ENCODE data around the gene INHA. TPM values are rescaled to one million over a fixed set of nuclear protein-coding genes. Genes with fewer than 3 reads are reported as not detected.

The INHA gene
- total RNA-seq, 1 donor from 2014 or later, result 0.17 TPM

GRCh38 chr2:219618733-219619122, 46.6 kb downstream of the INHA start:
- DNase-seq (ENCODE audit: low read depth), result no peak
- no peak overlapping the region for H3K4me3 ChIP-seq (ENCODE audit: low read depth, low read length)
- no peak for TF ChIP-seq CTCF (conservative IDR thresholded peaks at IDR 0.05; ENCODE audit: low read depth, low read length)

GRCh38 chr2:219619235-219619634, 47.1 kb downstream of the INHA start:
- no peak for DNase-seq (ENCODE audit: low read depth)
- TF ChIP-seq CTCF (conservative IDR thresholded peaks at IDR 0.05; ENCODE audit: low read depth, low read length), result peak; percentile 24
- no peak overlapping the region for H3K4me3 ChIP-seq (ENCODE audit: low read depth, low read length)

GRCh38 chr2:219620546-219620945, 48.4 kb downstream of the INHA start:
- no peak for DNase-seq (ENCODE audit: low read depth)
- no peak overlapping the region for H3K4me3 ChIP-seq (ENCODE audit: low read depth, low read length)
- no peak for TF ChIP-seq CTCF (conservative IDR thresholded peaks at IDR 0.05; ENCODE audit: low read depth, low read length)

GRCh38 chr2:219621935-219622334, 49.8 kb downstream of the INHA start:
- no peak overlapping the region for H3K4me3 ChIP-seq (ENCODE audit: low read depth, low read length)
- no peak for DNase-seq (ENCODE audit: low read depth)
- no peak for TF ChIP-seq CTCF (conservative IDR thresholded peaks at IDR 0.05; ENCODE audit: low read depth, low read length)

- TF ChIP-seq CTCF (conservative IDR thresholded peaks at IDR 0.05; ENCODE audit: low read depth, low read length), result no peak
- no peak for DNase-seq (ENCODE audit: low read depth)
- H3K4me3 ChIP-seq (ENCODE audit: low read depth, low read length), result no peak overlapping the region
Observed at GRCh38 chr2:219622472-219622871, 50.4 kb downstream of the INHA start.

GRCh38 chr2:219624565-219624964, 52.5 kb downstream of the INHA start:
- TF ChIP-seq CTCF (conservative IDR thresholded peaks at IDR 0.05; ENCODE audit: low read depth, low read length), result no peak
- no peak overlapping the region for H3K4me3 ChIP-seq (ENCODE audit: low read depth, low read length)
- DNase-seq (ENCODE audit: low read depth), result no peak

- DNase-seq (ENCODE audit: low read depth), result no peak
- no peak for TF ChIP-seq CTCF (conservative IDR thresholded peaks at IDR 0.05; ENCODE audit: low read depth, low read length)
Observed at GRCh38 chr2:219625179-219625578, 53.1 kb downstream of the INHA start.

More at GRCh38 chr2:219625179-219625578, 53.1 kb downstream of the INHA start:
- H3K4me3 ChIP-seq (ENCODE audit: low read depth, low read length), result no peak overlapping the region

Data from epithelial cell of proximal tubule (primary cell).